Epithelial cell of prostate (primary cell): ENCODE measurements around the gene PRKCH.

ENCODE experiments used
- DNase-seq: peaks from one replicate; pipeline ENCODE4 v3.0.0-alpha.2; 2011; ENCODE audit warnings: low read depth, low spot score
- H3K27ac ChIP-seq: fragments of 450-650 bp; 2 replicates; pipeline ENCODE4 v1.5.1; 2017; ENCODE audit warnings: mild to moderate bottlenecking

The PRKCH gene

DNA sequence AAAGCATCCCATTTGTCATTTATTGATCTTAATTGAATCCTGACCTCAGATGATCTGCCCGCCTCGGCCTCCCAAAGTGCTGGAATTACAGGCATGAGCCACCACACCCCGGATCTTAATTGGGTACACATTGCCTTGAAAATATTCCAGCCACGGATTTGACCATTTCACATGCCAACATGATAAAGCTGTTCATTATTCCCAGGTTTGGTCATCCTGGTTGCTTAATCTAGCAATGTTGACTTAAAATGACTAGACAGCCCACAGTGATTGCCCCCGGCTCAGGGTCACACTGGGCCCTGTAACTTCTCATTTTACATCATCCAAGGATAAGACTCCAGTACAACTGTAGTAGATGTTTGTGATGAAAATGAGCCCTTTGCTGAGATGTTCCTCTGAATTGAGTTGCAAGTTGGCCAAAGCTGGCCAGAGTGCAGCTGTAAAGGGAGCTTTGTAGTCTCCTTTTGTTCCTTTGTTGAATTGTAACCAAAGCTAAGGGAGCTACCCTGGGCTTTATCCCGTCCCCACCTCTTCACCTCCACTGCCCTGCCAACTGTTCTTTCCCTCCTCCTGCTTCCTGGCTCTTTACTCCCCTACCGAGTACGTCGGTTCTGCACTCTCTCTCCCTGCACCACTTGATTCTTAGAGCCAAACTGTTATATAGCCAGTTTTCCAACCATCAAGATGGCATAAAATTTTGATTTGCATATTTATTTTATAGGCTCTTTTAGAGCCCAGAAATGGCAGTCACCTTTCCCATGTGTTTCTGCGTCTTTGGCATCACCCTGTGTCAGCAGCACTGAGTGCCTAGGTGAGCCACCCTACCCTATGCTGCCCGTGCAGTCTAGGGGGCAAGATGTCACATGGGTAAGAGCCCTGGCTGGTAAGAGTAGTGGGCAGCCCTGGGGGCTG lies 232.6 kb downstream of the PRKCH start:
- H3K27ac ChIP-seq, result peak overlapping the region; percentile 94
- DNase-seq, result no peak

DNA sequence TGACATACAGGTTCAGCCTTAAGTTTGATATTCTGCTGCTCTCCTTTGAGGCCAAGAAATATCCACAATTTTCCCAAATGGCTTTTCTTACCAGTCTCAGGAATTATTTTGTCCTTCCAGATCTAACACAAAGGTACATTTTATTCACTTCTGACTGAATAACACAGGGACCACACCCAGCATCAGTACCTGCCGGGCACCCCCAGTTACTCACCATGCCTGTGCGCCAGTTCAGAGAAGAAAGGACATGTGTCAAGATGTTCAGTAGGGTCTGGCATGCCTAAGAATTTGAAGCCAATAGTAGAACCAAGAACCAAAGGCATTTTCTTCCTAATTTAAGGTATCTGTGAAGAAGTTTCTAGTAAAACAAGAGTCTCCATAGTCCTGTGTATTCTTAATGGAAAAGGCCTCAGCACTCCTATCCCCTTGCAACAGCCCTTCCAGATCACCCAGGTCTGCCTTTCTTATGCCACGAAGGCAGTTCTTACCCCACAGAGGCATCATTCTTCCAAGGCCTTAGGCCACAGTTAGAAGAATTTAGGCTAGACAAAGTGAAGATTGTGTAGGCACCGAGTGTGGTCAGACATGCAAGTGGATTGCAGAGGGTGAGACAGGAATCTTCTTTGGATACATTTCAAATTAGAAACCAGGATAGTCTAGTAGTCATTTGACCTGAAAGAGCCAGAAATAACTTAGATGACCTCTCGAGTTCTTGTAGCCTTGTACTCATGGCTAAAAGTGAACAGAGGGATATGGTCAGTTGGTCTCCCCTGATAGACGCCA lies 233.9 kb downstream of the PRKCH start:
- peak overlapping the region; percentile 94 for H3K27ac ChIP-seq
- DNase-seq, result no peak

DNA sequence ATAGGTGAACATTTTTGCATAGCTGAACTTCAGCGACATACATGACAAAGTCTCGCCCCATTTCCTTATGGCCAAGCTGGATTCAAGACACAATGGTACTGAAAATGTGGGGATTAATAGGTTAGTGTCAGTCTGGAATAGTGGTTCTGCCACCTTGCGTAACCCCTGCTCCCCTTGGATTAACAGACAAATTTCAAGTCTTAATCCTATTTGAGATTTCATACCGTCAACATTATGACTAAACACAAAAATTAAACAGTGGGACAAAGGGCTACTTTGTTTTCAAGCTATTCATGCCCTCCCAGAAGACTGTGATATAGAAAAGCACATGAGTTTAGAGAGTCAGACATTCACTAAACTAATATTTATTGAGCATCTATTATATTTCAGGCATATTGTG lies 235.1 kb downstream of the PRKCH start:
- no peak for DNase-seq
- H3K27ac ChIP-seq, result peak overlapping the region; percentile 94

DNA sequence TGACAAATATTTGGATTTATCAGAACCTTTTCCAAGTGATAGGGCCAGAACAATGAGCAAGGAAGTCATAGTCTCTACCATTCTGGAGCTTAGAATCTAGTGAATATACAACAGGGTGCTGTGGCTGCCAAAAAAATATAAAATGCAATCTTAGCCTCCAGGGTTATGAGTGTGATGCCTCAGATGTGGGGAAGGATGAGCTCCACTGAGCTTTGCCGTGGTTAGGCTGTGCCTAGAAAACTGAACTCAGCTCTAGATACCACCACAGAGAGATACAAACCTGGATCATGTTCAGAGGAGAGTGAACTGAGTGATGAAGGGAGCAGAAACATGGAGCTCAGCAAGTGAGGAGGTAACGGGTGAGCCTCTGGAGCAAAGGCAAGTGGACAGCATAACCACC lies 235.9 kb downstream of the PRKCH start:
- H3K27ac ChIP-seq, result peak overlapping the region; percentile 12
- no peak for DNase-seq

DNA sequence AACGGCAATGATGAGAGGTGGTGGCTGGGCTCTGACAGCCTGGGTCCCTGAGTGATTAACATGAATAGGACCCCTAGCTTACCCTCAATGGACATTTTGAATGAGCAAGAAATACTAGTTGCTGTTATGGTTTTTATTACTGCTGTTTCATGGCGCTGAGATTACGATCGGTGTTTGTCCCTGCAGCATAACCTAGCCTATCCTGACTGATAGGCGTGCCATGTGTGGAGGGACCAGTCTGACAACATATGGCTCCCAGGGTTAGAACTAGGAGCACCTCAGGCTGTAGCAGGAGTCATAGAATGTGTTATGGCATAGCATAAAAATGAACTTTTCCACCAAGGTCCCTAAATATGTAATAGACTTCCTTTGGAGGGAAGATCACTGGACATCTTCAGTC lies 236.5 kb downstream of the PRKCH start:
- DNase-seq, result no peak
- peak overlapping the region; percentile 12 for H3K27ac ChIP-seq

DNA sequence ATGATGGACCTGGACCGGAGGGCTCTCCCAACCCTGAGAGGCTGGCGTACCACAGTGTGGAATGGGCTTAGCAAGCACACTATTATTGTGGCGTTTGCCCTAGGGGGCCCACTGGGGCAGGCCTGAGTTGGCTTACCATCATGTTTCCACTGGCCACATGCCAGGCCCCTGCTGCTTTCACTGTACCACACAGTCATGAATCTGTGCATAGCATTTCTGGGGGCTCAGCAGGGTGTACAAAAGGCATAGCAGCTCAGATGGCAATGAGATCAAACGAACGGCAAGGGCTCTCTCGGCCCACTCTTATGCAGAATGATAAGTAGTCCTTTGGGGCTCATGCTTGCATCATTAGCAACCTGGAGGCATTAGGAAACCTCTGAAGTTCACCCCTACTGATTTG lies 236.9 kb downstream of the PRKCH start:
- H3K27ac ChIP-seq, result no peak overlapping the region
- DNase-seq, result no peak

DNA sequence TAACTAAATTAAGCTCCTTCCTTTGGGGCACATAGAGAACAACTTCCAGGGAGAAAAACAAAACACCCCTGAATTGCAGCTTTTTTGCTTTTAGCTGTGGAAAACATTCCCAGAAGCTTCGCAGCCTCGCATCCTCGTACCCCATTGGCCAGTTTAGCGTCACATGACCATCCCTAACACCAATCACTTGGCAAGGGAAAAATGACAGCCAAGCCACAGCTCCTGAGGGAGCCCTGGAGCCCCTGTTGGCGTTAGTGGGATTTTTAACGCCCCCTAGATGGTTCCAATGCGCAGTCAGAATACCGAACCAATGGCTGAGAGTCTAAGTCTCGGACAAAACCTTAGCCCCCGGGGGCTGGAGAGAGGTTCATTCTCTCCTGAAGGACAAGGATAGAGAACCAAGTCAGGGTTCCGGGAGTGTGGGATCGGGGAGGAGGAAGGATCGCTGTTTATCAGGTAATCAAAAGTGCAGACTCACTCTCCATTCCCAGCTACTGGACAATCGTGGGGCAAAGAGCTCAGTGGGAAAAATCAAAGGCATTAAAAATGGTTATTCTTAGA lies 238.3 kb downstream of the PRKCH start:
- peak overlapping the region; percentile 99 for H3K27ac ChIP-seq

DNA sequence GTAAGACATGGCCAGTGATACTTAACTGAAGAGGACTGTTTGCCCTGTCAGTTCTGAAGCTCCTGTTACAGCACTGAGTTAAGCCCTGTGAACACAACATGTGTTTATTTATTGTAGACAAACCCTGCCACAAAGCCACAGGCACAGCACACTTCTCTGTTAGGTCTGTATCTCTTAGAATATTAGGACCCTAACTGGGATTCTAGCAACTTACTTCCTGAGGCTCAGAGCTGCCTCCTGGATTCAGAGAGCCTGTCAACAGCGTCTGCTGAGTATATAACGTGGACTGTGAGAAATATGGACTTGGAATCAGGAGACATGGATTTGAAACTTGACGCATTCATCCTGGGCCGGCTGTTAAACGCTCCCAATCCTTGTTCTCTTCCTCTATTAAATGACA lies 238.9 kb downstream of the PRKCH start:
- DNase-seq, result no peak
- H3K27ac ChIP-seq, result peak overlapping the region; percentile 99

More for the DNA sequence above, 238.3 kb downstream of the PRKCH start:
- no peak for DNase-seq

DNA sequence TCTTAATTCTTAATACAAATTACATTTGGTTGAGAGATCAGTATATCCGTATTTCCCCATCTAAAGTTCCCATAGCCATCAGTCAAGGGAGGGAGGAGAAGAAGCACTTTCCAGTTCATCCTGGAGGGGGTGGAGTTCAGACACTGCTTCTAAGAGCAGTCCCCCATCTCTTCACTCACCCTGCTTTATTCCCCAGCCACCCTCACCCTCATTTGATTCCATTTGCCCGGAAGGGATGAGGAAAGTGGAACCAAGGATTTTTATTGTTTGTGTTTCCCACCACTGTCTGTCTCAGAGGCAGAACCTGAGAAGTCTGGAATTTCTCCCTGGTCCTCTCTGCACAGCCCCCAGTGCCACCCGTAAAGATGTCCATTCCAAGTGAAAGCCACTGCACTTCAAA lies 239.7 kb downstream of the PRKCH start:
- DNase-seq, result no peak
- peak overlapping the region; percentile 99 for H3K27ac ChIP-seq

DNA sequence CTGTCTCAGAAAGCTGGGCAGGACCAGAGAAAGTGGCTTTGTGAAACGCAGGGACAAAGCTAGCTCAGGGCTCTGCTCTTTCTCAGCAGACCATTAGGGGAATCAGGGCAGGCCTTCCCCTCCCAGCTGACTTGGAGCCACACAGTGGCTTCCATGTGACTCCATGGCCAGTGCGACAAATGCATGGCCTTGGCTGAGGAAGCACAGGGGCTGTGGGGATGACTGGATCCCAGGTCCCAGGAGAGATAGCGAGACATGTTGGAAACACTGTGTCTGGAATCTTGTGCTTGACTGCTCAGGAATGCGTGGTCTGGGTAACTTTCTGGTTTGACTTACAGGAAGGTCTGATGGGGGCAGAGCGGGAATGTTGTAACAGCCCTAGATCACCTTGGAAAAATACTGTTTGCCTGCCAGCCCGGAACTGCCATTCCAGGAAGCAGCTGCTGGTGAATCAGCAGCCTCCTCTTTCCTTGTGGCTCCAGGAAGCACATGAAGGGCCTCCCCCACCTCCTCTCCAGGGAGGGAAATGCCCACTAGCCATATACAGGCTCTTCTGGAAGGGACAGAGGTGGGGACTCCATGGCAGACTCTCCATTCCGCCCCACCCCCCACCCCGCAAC lies 240.4 kb downstream of the PRKCH start:
- H3K27ac ChIP-seq, result peak overlapping the region; percentile 99
- peak; percentile 87 for DNase-seq

DNA sequence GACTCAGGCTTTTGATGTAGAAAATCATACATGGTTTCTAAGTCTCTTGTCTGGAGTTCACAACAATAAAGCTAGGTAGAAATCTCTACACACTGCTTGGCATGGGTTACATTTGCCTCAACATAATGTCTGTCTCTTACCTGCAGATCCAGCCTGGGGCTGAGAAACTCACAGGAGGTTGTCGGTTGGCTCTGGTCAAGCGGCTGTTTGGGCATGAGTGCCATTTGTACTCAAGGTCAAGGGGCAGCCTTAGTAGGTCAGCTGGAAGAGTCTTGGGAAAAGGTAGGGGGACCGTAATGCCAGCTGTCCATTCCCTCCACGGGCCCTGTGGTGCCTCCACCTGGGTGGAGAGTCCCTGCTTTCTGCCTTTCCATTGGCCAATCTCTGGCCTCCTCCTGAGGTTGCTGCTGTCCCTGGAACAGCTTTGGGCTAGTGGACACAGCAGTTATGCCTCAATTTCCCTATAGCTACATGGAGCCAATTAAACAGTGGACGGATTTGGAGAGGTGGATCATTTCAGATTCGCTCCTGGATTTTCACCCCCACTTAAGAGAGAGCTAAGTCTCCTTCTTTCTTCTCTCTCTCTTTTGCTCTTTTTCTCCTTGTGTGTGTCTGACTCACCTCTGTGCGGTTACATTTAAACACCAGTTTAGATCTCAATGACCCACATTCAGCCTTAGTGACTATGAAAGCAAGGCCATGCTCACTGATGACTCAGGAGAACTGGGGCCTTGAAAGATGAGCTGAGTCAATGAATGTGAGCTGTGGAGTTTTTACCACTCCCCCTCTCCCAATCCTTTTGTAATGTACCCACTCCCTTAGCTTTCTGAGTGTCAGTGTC lies 241.2 kb downstream of the PRKCH start:
- H3K27ac ChIP-seq, result peak overlapping the region; percentile 99
- DNase-seq, result peak; percentile 99

DNA sequence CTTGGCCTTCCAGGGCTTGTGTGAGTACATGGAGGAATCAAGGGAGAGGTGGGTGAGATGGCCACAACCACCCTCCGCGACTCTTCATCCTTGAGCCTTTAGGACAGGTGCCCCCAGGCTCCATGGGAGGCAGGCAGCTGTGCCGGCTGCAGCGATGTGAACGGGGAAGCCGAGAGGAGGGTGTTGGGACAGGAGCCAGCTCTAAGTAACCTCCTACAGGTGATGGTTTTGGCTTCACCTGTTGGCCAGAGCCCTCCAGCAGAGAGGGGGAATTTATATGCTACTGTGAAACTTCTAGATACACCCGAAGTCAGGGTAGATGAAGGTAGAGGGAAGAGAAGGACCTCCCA lies 241.8 kb downstream of the PRKCH start:
- DNase-seq, result no peak
- H3K27ac ChIP-seq, result peak overlapping the region; percentile 99

DNA sequence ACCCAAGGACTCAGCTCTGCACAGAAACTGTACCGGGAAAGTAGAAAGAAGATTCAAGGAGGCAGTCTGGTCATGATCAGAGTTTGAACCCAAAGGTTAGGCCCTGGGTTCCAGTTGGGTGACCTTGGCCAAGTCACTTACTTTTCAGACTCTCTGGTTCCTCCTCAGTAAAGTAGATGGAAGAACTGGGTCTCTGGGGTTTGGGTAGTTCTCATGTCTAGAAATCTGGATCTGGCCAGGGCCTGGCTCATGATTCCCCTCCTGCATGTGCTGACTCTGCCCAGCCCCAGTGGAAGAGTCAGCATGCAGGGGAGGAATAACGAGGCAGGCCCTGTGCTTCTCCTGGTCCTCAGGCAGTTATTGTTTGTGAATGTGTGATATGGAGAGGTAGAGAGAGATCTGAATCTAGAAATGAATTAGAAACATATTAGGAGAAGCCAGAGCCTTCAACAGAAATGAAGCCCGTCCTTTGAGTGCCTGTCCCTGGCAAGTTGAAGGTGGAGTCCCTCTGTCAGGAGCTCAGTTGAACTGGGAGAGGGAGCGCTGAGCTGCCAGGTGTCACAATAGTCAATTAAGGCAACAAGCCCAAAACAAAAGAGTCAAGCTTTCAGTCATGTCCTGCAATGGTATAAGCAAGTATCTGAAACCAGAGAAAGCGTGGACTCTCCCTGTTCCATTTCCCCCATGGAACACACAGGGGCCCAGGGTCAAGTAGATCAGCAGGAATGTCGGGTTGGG lies 242.7 kb downstream of the PRKCH start:
- H3K27ac ChIP-seq, result peak overlapping the region; percentile 99
- no peak for DNase-seq

DNA sequence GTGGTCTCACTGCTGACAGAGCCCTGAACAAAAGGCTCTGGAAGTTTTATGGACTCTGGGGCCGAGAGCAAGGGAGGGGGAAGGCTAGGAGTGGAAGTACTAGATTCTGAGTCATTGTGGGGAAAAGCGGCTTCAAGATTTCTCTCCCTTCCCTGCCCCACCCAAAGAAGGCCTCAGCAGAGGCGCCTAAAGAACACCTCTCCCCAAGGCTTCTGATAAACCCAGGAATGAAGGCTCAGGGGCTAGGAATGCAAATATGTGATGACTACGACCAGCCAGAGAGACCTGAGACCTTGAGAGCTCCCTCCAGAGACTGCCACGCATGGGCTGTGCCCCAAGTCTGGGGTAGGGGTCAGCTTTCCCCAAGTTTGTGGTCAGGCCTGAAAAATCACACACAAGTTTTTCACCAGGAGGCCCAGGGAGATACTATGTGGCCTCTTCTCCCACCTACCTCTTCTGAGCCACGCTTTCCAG lies 243.3 kb downstream of the PRKCH start:
- DNase-seq, result peak; percentile 89
- H3K27ac ChIP-seq, result peak overlapping the region; percentile 99

DNA sequence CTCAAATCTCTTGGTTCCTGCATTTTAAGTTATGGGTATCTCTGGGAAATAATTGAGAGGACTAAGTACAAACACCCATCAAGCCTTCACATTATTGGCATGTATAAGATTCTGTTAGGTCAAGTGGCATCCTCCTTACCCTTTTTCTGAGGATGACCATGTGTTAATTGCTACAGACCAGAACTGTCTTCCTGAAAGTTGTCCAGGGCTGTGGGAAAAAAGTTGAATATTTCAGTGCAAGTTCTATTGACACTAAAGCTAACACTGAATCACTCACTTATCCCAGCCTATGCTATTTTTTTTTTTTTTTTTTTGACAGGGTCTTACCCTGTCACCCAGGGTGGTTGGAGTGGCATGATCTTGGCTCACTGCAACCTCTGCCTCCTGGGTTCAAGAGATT lies 243.8 kb downstream of the PRKCH start:
- no peak for DNase-seq
- peak overlapping the region; percentile 99 for H3K27ac ChIP-seq

DNA sequence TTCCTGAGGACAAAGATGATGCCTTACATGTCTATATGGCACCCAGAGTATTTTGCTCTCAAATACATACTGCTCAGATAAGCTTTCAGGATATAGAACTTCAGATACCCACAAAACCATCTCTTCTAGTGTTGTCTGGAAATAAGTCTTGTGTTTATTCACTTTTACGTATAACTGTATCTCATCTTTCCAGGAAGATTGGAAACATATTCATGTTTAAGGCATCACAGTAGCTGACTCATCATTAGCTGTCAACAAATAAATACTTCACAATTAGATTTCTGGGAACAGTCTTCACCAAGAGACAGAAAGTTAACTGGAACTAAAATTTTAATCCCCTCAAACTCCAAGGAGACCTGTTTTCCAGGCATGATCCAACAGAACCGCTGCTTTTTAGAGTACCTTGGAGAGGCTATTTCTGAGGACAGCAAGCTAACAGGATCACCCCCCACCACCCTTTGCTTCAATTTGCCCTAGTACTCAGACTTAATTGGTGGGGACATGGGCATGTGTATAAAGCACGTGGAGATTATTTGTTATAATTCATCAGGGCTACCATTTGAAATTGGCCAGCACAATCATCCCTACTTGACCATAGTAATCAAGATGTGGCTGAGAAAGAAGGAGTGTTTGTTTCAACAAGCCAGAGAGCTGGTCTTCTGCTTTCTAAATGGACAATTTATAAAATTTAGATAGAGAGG lies 244.6 kb downstream of the PRKCH start:
- peak overlapping the region; percentile 99 for H3K27ac ChIP-seq
- DNase-seq, result no peak

DNA sequence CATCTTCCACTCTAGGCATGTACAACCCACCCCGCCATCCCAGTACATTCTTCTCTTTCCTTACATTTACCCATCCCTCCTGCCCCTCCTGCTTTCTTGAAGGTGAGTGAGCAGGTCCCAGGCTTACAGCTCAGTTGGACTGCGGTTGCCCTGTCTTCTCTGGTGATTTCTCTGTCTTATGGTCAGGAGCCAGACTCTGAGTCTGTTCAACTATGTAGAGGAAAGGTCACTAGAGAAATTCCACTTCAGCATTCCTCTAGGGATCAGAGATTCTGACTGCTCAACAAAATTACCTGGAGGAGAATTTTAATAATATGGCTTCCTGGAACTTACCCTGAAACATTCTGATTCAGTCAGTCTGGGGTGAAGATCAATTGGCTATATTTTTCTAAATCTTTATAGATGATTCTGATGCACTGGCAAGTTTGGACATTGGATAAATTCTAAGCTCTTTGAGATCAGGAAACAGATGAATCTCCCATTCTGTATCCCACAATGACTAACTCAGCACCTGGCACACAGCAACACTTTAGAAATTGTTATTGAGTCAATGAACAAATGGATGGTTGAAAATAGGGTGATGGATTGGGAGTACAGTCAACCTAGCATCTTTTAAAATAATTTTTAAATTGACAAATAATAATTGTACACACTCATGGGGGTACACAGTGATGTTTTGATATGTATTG lies 245.3 kb downstream of the PRKCH start:
- no peak for DNase-seq
- H3K27ac ChIP-seq, result peak overlapping the region; percentile 99
